ENCODE results near the gene FBXL19.
"Not testable (repeated sequence)": the region's sequence is repeated elsewhere in the genome, so short reads cannot be mapped to it uniquely, and the experiment has no call there.

Gene FBXL19

GRCh38 chr16:30923554-30924075, at the start of gene FBXL19:
TSS of gene FBXL19 (plus strand) at chr16:30923572. CDS start at chr16:30925755, 2,183 bp downstream.
- no peak for DNase-seq (ENCODE audit: low spot score)

GRCh38 chr16:30874244-30874820, 49.0 kb upstream of the FBXL19 start:
- no peak for DNase-seq (ENCODE audit: low spot score)

GRCh38 chr16:30874821-30875717, 48.3 kb upstream of the FBXL19 start:
- peak; percentile 84 for DNase-seq (ENCODE audit: low spot score)

- DNase-seq (ENCODE audit: low spot score), result no peak
Measured at GRCh38 chr16:30875871-30876801, 47.2 kb upstream of the FBXL19 start.

- DNase-seq (ENCODE audit: low spot score), result no peak
Measured at GRCh38 chr16:30876867-30877266, 46.5 kb upstream of the FBXL19 start.

GRCh38 chr16:30882429-30883310, 40.7 kb upstream of the FBXL19 start:
- no peak for DNase-seq (ENCODE audit: low spot score)

GRCh38 chr16:30884760-30885159, 38.6 kb upstream of the FBXL19 start:
- no peak for DNase-seq (ENCODE audit: low spot score)

GRCh38 chr16:30885196-30885595, 38.2 kb upstream of the FBXL19 start:
- DNase-seq (ENCODE audit: low spot score), result no peak

- no peak for DNase-seq (ENCODE audit: low spot score)
Measured at GRCh38 chr16:30886145-30886544, 37.2 kb upstream of the FBXL19 start.

- DNase-seq (ENCODE audit: low spot score), result no peak
Measured at GRCh38 chr16:30887927-30888326, 35.4 kb upstream of the FBXL19 start.

GRCh38 chr16:30888856-30889499, 34.4 kb upstream of the FBXL19 start:
- DNase-seq (ENCODE audit: low spot score), result no peak

- DNase-seq (ENCODE audit: low spot score), result no peak
Measured at GRCh38 chr16:30889721-30890120, 33.7 kb upstream of the FBXL19 start.

- DNase-seq (ENCODE audit: low spot score), result not testable (repeated sequence)
Measured at GRCh38 chr16:30891043-30891823, 32.1 kb upstream of the FBXL19 start.

GRCh38 chr16:30892670-30893416, 30.5 kb upstream of the FBXL19 start:
- DNase-seq (ENCODE audit: low spot score), result no peak

- no peak for DNase-seq (ENCODE audit: low spot score)
Measured at GRCh38 chr16:30893417-30893743, 30.0 kb upstream of the FBXL19 start.

- DNase-seq (ENCODE audit: low spot score), result peak; percentile 74
Measured at GRCh38 chr16:30893744-30894539, 29.4 kb upstream of the FBXL19 start, which contains the start of gene BCL7C. TSS of gene BCL7C (minus strand) at chr16:30894077. CDS start at chr16:30893944, 133 bp downstream.

GRCh38 chr16:30894540-30895368, 28.6 kb upstream of the FBXL19 start:
- peak; percentile 45 for DNase-seq (ENCODE audit: low spot score)
